GM21786 (cell line): Measurements from ENCODE around the gene LRRC61.

Experiments
- ATAC-seq: cut with Tn5 transposase; IDR thresholded peaks from one replicate; pipeline ENCODE4 v1.9.1; 2021; ENCODE audit not compliant: unreplicated experiment

The LRRC61 gene

DNA sequence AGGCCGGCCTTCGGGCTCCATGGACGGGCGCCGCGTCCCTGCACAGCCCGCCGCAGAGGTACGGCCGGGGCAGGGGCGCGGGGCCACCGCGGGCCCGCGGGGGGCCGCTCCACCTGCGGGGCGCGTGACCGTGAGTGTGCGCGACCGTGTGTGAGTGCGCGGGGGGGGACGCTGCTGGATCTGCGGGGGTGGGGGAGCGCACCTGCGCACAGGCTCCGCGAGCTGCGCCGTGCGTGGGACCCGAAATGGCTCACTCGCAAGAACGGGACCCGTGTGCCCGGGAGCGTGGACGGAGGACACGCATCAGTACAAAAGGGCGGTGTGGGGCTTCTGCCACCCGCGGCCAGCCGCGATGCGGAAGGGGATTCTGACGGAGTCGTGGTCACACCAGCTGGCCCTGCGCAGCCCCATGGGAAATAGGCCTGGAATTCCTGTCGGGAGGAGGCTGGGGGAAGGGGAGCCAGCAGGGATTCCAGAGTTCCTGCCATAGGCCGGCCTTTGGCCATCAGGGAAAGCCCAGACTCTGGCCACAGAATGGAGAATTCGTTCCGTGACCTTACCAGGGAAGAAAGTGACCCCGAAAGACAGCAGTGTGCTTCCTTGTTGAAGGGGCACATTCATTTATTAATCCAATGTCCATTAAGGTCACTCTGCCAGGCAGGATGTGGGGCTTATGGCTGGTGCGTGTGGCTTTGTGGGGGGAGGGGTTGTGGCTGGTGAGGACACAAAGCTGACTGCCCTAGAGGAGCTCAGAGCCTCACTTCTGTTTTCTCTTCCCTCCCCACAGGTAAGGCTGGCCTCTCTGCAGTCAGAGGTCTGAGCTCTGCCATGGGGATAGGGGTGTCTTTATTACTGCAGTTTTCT lies 46.0 kb downstream of the LRRC61 start:
- peak; percentile 46 for ATAC-seq

- no peak for ATAC-seq
Measured at GRCh38 chr7:150369748-150370501, 46.8 kb downstream of the LRRC61 start.

- no peak for ATAC-seq
Measured at GRCh38 chr7:150370612-150371071, 47.5 kb downstream of the LRRC61 start.

- no peak for ATAC-seq
Measured at GRCh38 chr7:150371131-150371995, 48.2 kb downstream of the LRRC61 start.

- ATAC-seq, result no peak
Measured at GRCh38 chr7:150371996-150372270, 48.8 kb downstream of the LRRC61 start.

- ATAC-seq, result no peak
Measured at GRCh38 chr7:150372271-150373048, 49.3 kb downstream of the LRRC61 start.

DNA sequence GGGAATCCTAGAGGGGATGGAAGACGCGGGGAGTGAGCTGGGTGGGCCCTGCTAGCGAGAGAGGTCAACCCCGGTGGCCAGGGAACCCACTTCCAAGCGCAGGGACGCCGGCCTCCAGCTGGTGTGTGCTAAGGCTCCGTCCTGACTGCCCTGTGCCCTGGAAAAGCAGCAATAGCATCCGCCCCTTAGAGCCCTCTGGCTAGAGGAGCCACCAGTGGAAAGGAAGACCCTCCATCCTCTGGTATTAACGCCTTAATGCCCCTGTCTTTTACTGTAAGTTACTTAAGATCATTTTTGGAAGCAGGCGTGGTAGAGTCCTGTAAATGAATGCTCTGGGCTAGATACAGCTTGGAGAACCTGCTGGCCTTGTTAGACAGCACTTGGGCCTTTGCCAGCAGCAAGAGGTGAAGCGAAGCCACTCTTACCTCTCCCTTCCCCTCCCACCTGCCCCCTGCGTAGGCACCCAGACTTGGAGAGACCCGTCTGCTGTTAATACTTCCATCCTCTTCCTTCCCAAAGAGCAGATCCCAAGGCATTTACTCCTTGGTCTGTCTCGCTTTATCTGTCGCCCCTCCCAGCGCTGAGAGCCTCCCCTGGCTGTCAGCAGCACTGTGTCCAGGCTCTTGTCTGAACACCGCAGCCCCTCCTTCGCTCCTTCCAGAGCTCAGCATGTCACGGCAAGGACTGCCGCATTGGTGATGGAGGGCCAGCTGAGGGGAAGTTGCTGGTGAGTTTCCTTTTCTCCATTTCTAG lies 50.1 kb downstream of the LRRC61 start:
- no peak for ATAC-seq

- ATAC-seq, result no peak
Measured at GRCh38 chr7:150374026-150374425, 50.9 kb downstream of the LRRC61 start.

- ATAC-seq, result no peak
Measured at GRCh38 chr7:150374472-150374871, 51.3 kb downstream of the LRRC61 start.

- peak; percentile 21 for ATAC-seq
Measured at GRCh38 chr7:150375662-150376521, 52.7 kb downstream of the LRRC61 start.

- ATAC-seq, result no peak
Measured at GRCh38 chr7:150376560-150376959, 53.4 kb downstream of the LRRC61 start.

DNA sequence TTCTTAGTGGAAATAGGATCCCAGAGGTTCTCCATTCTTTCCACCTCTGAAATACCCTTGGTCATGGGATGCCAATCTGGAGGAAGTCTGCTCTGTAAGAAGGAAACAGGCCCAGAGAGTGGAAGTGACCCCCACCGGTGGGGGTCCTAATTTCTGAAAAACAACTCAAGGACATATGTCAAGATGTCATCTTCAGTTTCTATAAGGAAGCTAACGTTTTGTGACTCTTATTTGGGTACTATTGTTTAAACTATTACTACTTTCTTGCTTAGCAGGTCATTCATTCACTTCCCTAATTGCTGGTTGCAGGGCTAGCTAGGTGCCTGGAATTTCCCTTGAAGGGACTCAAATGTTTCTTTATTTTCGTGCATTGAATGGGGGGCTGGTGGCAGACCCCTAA lies 54.0 kb downstream of the LRRC61 start:
- no peak for ATAC-seq

- no peak for ATAC-seq
Measured at GRCh38 chr7:150377635-150378034, 54.5 kb downstream of the LRRC61 start.

GRCh38 chr7:150378115-150378852 lies 55.1 kb downstream of the LRRC61 start:
- peak; percentile 17 for ATAC-seq

- peak; percentile 63 for ATAC-seq
Measured at GRCh38 chr7:150378853-150379440, 55.8 kb downstream of the LRRC61 start, which contains the start of gene ZNF775. TSS of gene ZNF775 (plus strand) at chr7:150379330. CDS start at chr7:150388471, 9,141 bp downstream.

DNA sequence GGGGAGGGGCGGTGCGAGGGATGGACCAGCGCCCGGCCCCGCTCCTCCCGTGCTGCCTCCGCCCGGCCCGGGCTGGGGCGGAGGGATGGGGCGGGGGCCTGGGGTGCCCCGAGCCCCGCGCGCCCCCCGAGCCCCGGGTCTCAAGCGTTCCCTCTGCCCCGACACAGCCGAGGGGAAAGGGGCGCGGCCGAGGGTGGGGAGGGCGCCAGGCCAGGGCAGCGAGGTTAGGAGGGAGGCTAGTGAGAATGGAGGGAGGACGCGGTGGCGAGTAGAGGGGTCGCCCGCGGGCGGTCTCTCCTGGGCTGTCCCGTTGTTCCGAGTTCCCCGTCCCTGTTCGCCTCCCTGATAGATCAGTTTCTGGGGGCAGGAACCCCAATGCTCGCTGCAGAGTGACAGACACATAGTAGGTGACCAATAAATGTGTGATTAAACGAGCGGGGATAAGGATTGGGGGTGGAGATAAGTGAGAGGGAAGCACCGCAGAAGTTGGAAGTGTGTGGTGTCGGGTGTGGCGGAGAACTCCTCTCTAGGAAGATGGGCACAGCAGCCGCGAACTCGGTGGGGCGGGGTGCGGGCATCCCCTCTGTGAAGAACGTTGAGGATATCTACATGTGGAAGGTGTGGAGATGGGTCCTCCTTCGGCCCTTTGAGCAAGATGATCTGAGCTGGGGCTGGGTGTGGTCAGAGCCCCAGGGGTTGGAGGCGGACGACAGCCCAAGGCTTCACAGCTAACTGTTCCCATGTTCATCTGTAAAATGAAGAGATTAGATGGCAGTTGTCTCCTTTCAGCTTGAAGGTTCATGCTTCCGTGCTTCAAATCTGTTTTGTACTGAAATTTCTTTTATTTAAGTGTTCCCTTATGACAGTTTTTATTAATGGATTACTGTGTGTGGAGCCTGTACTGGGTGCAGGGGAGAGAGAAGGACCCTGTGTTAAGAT lies 56.6 kb downstream of the LRRC61 start:
- no peak for ATAC-seq

DNA sequence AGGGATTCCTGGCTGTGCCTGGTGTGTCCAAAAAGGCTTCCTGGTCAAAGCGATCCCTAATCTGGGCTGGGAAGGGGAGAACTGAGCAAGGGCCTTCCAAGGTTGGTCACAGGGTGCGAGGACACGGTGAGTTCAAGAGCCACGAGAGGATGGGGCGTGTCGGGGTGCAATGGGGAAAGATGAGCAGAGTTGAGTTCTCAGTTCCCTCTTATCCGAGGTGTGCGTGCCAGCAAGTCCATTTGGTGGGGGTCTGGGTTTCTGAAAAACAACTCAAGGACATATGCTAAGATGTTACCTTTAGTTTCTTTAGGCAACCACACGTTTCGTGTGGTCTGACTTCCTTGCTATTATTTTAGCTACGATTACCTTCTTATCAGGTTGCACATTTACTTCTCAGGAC lies 57.3 kb downstream of the LRRC61 start:
- ATAC-seq, result no peak
